HG03457 (cell line): ENCODE results near the gene TRPC6.
"Not testable (repeated sequence)": the region's sequence is repeated elsewhere in the genome, so short reads cannot be mapped to it uniquely, and the experiment has no call there.

Experiments used
- ATAC-seq: cut with Tn5 transposase; IDR thresholded peaks from one replicate; pipeline ENCODE4 v1.9.1; 2021; ENCODE audit warnings: moderate number of reproducible peaks; ENCODE audit not compliant: unreplicated experiment

Gene TRPC6

GRCh38 chr11:101456812-101457211 lies 127.0 kb downstream of the TRPC6 start:
- ATAC-seq, result no peak

GRCh38 chr11:101453682-101454081 lies 130.1 kb downstream of the TRPC6 start:
- ATAC-seq, result no peak

GRCh38 chr11:101448881-101449442 lies 134.8 kb downstream of the TRPC6 start:
- ATAC-seq, result no peak

GRCh38 chr11:101446726-101447125 lies 137.1 kb downstream of the TRPC6 start:
- no peak for ATAC-seq

GRCh38 chr11:101446238-101446637 lies 137.6 kb downstream of the TRPC6 start:
- ATAC-seq, result no peak

- ATAC-seq, result no peak
Measured at GRCh38 chr11:101445761-101446160, 138.0 kb downstream of the TRPC6 start.

GRCh38 chr11:101444851-101445250 lies 139.0 kb downstream of the TRPC6 start:
- no peak for ATAC-seq

GRCh38 chr11:101444164-101444563 lies 139.6 kb downstream of the TRPC6 start:
- ATAC-seq, result no peak

GRCh38 chr11:101442936-101443521 lies 140.8 kb downstream of the TRPC6 start:
- ATAC-seq, result no peak

- no peak for ATAC-seq
Measured at GRCh38 chr11:101442171-101442570, 141.6 kb downstream of the TRPC6 start.

GRCh38 chr11:101441747-101442146 lies 142.1 kb downstream of the TRPC6 start:
- no peak for ATAC-seq

GRCh38 chr11:101439488-101439887 lies 144.3 kb downstream of the TRPC6 start:
- ATAC-seq, result no peak

GRCh38 chr11:101438708-101439107 lies 145.1 kb downstream of the TRPC6 start:
- not testable (repeated sequence) for ATAC-seq

GRCh38 chr11:101438126-101438525 lies 145.7 kb downstream of the TRPC6 start:
- ATAC-seq, result no peak

GRCh38 chr11:101436511-101437142 lies 147.2 kb downstream of the TRPC6 start:
- no peak for ATAC-seq

- no peak for ATAC-seq
Measured at GRCh38 chr11:101435408-101435973, 148.3 kb downstream of the TRPC6 start.

- ATAC-seq, result no peak
Measured at GRCh38 chr11:101434026-101434643, 149.7 kb downstream of the TRPC6 start.

GRCh38 chr11:101433151-101433550 lies 150.7 kb downstream of the TRPC6 start:
- no peak for ATAC-seq

- no peak for ATAC-seq
Measured at GRCh38 chr11:101429703-101430540, 153.9 kb downstream of the TRPC6 start.

- no peak for ATAC-seq
Measured at GRCh38 chr11:101428918-101429317, 154.9 kb downstream of the TRPC6 start.

GRCh38 chr11:101407324-101407723 lies 176.5 kb downstream of the TRPC6 start:
- no peak for ATAC-seq
